Immature natural killer cell (primary cell): ENCODE measurements around the gene RAB11A. TPM values are rescaled to one million over a fixed set of nuclear protein-coding genes. Genes with fewer than 3 reads are reported as not detected.

ENCODE experiments used
- DNase-seq, 3 donors: peaks; one replicate each; pipeline ENCODE4 v3.0.0; 2022; ENCODE audit warnings: mixed read lengths in 1 of 3
- H3K27ac Mint-ChIP-seq, 6 donors: one replicate each; pipeline ENCODE4 v1.8.0; 2020; ENCODE audit warnings: mixed read lengths in 6 of 6, mild to moderate bottlenecking in 5 of 6, inconsistent platforms in 4 of 6, moderate library complexity in 3 of 6
- H3K27me3 Mint-ChIP-seq, 3 donors: one replicate each; pipeline ENCODE4 v1.8.0; 2020 to 2021; ENCODE audit warnings: low read depth in 3 of 3, mild to moderate bottlenecking in 3 of 3, mixed read lengths in 3 of 3, moderate library complexity in 3 of 3, inconsistent platforms in 1 of 3
- H3K36me3 Mint-ChIP-seq, 3 donors: one replicate each; pipeline ENCODE4 v1.8.0; 2020; ENCODE audit warnings: mixed read lengths in 3 of 3, inconsistent platforms in 2 of 3, mild to moderate bottlenecking in 2 of 3
- H3K4me1 Mint-ChIP-seq, 2 donors: one replicate each; pipeline ENCODE4 v1.8.0; 2020; ENCODE audit warnings: inconsistent platforms in 2 of 2, mild to moderate bottlenecking in 2 of 2, mixed read lengths in 2 of 2, moderate library complexity in 1 of 2
- H3K4me3 Mint-ChIP-seq, 5 donors: one replicate each; pipeline ENCODE4 v1.8.0; 2020; ENCODE audit warnings: mild to moderate bottlenecking in 5 of 5, mixed read lengths in 5 of 5, inconsistent platforms in 3 of 5, moderate library complexity in 3 of 5
- H3K9me3 Mint-ChIP-seq, 6 donors: one replicate each; pipeline ENCODE4 v1.8.0; 2020; ENCODE audit warnings: mild to moderate bottlenecking in 6 of 6, mixed read lengths in 6 of 6, inconsistent platforms in 4 of 6, moderate library complexity in 3 of 6
- polyA plus RNA-seq, 3 donors: library from polyadenylated mRNA; unstranded; fragments of 300-500 nt; fragmentation: Illumina TruSeq; gene quantifications; one replicate each; pipeline ENCODE4 v1.2.3, GENCODE V29; 2021

RAB11A gene
- polyA plus RNA-seq, 3 donors from 2014 or later, result 178 to 238 (median 228) TPM

DNA sequence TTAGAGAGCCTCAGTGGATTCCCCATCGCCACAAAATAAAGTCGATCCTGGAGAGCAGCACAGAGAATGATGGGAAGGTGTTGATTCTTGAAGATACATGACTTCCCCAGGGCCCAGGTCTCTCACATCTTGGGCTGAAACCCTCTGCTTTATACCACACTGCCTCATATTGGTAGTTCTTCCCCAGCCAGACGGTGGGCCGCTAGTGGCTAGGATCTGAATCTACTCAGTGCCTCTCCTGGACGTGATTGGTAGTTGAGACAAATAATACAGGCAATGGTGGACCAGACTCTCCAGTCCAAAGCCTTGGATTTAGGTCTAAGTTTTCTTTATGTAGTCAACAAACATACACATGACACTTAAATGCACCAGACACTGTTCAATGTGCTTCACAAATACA lies 49.7 kb downstream of the RAB11A start:
- H3K36me3 Mint-ChIP-seq, result peaks cover 0 to 4% (median 4%) of the 10 kb centered on the region in 3 donors
- no peaks in the 10 kb centered on the region for H3K9me3 Mint-ChIP-seq
- no peak for DNase-seq
- H3K27ac Mint-ChIP-seq, result no peak overlapping the region
- no peaks in the 10 kb centered on the region for H3K27me3 Mint-ChIP-seq
- no peaks in the 10 kb centered on the region for H3K4me1 Mint-ChIP-seq
- no peak overlapping the region for H3K4me3 Mint-ChIP-seq

DNA sequence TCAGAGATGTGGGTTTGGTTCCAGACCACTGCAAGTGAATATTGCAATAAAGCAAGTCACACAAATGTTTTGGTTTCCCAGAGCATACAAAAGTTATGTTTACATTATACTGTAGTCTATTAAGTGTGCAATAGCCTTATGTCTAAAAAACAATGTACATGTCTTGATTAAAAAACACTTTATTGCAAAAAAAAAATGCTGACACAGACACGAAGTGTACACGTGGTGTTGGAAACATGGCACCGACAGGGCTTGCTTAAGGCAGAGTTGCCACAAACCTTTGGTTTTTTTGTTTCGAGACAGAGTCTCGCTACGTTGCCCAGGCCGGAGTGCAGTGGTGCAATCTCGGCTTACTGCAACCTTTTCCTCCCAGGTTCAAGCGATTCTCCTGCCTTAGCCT lies 50.1 kb downstream of the RAB11A start:
- Mint-ChIP-seq H3K27me3 (no peaks in the 10 kb centered on the region), H3K27ac (no peak overlapping the region), H3K4me3 (no peak overlapping the region), H3K9me3 (no peaks in the 10 kb centered on the region), H3K36me3 (peaks cover 0 to 4% (median 4%) of the 10 kb centered on the region in 3 donors), H3K4me1 (no peaks in the 10 kb centered on the region)
- no peak for DNase-seq

DNA sequence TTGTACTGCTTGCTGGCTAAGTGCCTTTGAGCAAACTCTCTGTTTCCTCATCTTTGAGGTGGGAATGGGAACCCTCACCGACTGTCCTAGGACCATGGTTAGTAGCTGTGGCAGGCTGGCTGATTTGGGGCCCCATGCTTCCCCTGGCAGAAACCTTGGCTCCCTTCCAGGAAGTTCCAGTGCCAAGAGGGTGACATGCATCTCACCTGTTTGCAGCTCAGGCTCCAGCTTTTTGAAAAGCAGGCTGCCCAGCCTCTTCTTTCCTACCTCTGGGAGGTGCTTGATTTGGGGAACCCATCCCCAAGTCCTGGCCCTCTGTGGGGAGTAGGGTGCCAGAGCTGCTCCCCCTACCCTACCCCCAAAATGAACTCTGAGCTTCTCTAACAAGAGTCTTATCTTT lies 50.8 kb downstream of the RAB11A start:
- peaks cover 0 to 4% (median 4%) of the 10 kb centered on the region in 3 donors for H3K36me3 Mint-ChIP-seq
- no peaks in the 10 kb centered on the region for H3K4me1 Mint-ChIP-seq
- H3K27me3 Mint-ChIP-seq, result no peaks in the 10 kb centered on the region
- H3K4me3 Mint-ChIP-seq, result no peak overlapping the region
- DNase-seq, result no peak
- no peak overlapping the region for H3K27ac Mint-ChIP-seq
- no peaks in the 10 kb centered on the region for H3K9me3 Mint-ChIP-seq

DNA sequence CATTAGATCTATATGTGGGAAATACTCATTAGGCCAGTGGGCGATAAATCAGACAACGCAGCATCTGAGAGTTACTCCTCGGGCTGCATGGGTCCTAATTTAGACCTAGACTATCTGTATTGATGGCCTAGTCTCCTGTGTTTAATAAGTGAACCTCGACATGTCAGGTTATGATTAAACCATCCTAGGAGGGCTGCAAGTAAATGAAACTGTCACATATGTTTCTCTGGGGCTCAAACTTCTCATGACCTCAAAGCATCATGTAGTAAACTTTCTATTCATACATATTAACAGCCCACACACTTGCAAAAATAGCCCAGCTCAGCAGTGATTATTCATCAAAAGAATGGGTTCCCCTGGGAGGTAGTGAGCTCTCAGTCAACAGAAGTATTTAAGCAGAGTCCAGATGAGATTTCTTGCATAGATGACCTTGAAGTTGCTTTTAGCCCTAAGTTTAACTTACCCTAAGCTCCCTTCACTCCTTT lies 51.6 kb downstream of the RAB11A start:
- no peaks in the 10 kb centered on the region for H3K4me1 Mint-ChIP-seq
- H3K27ac Mint-ChIP-seq, result no peak overlapping the region

GRCh38 chr15:65921780-65922179 lies 52.5 kb downstream of the RAB11A start:
- DNase-seq, result no peak
- no peak overlapping the region for H3K4me3 Mint-ChIP-seq
- no peaks in the 10 kb centered on the region for H3K27me3 Mint-ChIP-seq
- no peaks in the 10 kb centered on the region for H3K4me1 Mint-ChIP-seq
- no peaks in the 10 kb centered on the region for H3K9me3 Mint-ChIP-seq
- no peak overlapping the region for H3K27ac Mint-ChIP-seq
- peaks cover 0 to 4% (median 4%) of the 10 kb centered on the region in 3 donors for H3K36me3 Mint-ChIP-seq

More for the DNA sequence above, 51.6 kb downstream of the RAB11A start:
- H3K9me3 Mint-ChIP-seq, result no peaks in the 10 kb centered on the region
- DNase-seq, result no peak
- H3K36me3 Mint-ChIP-seq, result peaks cover 0 to 4% (median 4%) of the 10 kb centered on the region in 3 donors
- H3K27me3 Mint-ChIP-seq, result no peaks in the 10 kb centered on the region
- H3K4me3 Mint-ChIP-seq, result no peak overlapping the region

DNA sequence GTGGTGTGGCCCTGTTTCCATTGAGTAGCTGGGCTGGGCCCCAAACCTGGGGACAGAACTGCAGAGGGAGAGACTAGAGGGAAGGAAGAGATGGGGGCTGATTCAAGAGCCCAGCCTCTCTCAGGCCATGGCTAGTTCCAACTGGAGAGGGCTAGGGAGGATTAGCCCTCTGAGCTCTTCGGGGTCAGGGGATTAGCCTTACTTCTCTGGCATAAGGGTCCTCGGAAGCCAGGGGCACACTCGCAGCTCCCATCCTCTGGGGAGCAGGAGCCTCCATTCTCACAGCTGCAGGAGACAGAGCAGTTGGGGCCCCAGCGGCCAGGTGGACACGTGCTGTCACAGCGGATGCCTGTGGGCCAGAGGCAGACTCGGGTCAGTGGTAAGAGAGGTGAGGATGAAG lies 53.3 kb downstream of the RAB11A start:
- Mint-ChIP-seq H3K27ac (peak overlapping the region in 1 of 6 donors; percentile 29), H3K4me1 (no peaks in the 10 kb centered on the region), H3K27me3 (no peaks in the 10 kb centered on the region), H3K36me3 (peaks cover 0 to 4% (median 4%) of the 10 kb centered on the region in 3 donors), H3K4me3 (no peak overlapping the region), H3K9me3 (no peaks in the 10 kb centered on the region)
- DNase-seq, result no peak

- H3K9me3 Mint-ChIP-seq, result no peaks in the 10 kb centered on the region
- no peak overlapping the region for H3K4me3 Mint-ChIP-seq
- H3K36me3 Mint-ChIP-seq, result peaks cover 0 to 4% (median 4%) of the 10 kb centered on the region in 3 donors
- no peak overlapping the region for H3K27ac Mint-ChIP-seq
- DNase-seq, result no peak
- no peaks in the 10 kb centered on the region for H3K27me3 Mint-ChIP-seq
- no peaks in the 10 kb centered on the region for H3K4me1 Mint-ChIP-seq
Observed at GRCh38 chr15:65923264-65923663, 54.0 kb downstream of the RAB11A start.

GRCh38 chr15:65924004-65924403 lies 54.7 kb downstream of the RAB11A start:
- no peaks in the 10 kb centered on the region for H3K27me3 Mint-ChIP-seq
- H3K9me3 Mint-ChIP-seq, result no peaks in the 10 kb centered on the region
- peaks cover 0 to 4% (median under 1%) of the 10 kb centered on the region in 3 donors for H3K36me3 Mint-ChIP-seq
- H3K4me1 Mint-ChIP-seq, result no peaks in the 10 kb centered on the region
- no peak for DNase-seq
- H3K27ac Mint-ChIP-seq, result no peak overlapping the region
- H3K4me3 Mint-ChIP-seq, result no peak overlapping the region

- H3K27ac Mint-ChIP-seq, result no peak overlapping the region
- no peaks in the 10 kb centered on the region for H3K27me3 Mint-ChIP-seq
- H3K4me3 Mint-ChIP-seq, result no peak overlapping the region
- no peak for DNase-seq
- no peaks in the 10 kb centered on the region for H3K4me1 Mint-ChIP-seq
- peaks cover 0 to 4% (median 0%) of the 10 kb centered on the region in 3 donors for H3K36me3 Mint-ChIP-seq
- H3K9me3 Mint-ChIP-seq, result no peaks in the 10 kb centered on the region
Observed at GRCh38 chr15:65925338-65925737, 56.0 kb downstream of the RAB11A start.

- Mint-ChIP-seq H3K36me3 (peaks cover 0 to 4% (median under 1%) of the 10 kb centered on the region in 3 donors), H3K4me3 (no peak overlapping the region), H3K9me3 (no peaks in the 10 kb centered on the region), H3K4me1 (no peaks in the 10 kb centered on the region), H3K27ac (no peak overlapping the region), H3K27me3 (no peaks in the 10 kb centered on the region)
- no peak for DNase-seq
Observed at GRCh38 chr15:65926459-65926858, 57.2 kb downstream of the RAB11A start.

- H3K9me3 Mint-ChIP-seq, result no peaks in the 10 kb centered on the region
- H3K27ac Mint-ChIP-seq, result no peak overlapping the region
- no peaks in the 10 kb centered on the region for H3K27me3 Mint-ChIP-seq
- DNase-seq, result no peak
- H3K36me3 Mint-ChIP-seq, result peaks cover 0 to 4% (median 3%) of the 10 kb centered on the region in 3 donors
- H3K4me3 Mint-ChIP-seq, result no peak overlapping the region
- H3K4me1 Mint-ChIP-seq, result no peaks in the 10 kb centered on the region
Observed at GRCh38 chr15:65926899-65927298, 57.6 kb downstream of the RAB11A start.

- Mint-ChIP-seq H3K4me1 (no peaks in the 10 kb centered on the region), H3K4me3 (no peak overlapping the region), H3K27ac (no peak overlapping the region), H3K36me3 (peaks cover 0 to 4% (median 3%) of the 10 kb centered on the region in 3 donors), H3K9me3 (no peaks in the 10 kb centered on the region), H3K27me3 (no peaks in the 10 kb centered on the region)
- no peak for DNase-seq
Observed at GRCh38 chr15:65927545-65927944, 58.3 kb downstream of the RAB11A start.

- no peaks in the 10 kb centered on the region for H3K27me3 Mint-ChIP-seq
- DNase-seq, result no peak
- no peak overlapping the region for H3K4me3 Mint-ChIP-seq
- no peaks in the 10 kb centered on the region for H3K4me1 Mint-ChIP-seq
- H3K27ac Mint-ChIP-seq, result no peak overlapping the region
- H3K9me3 Mint-ChIP-seq, result no peaks in the 10 kb centered on the region
- peaks cover 0 to 3% (median 0%) of the 10 kb centered on the region in 3 donors for H3K36me3 Mint-ChIP-seq
Observed at GRCh38 chr15:65929573-65929972, 60.3 kb downstream of the RAB11A start.

DNA sequence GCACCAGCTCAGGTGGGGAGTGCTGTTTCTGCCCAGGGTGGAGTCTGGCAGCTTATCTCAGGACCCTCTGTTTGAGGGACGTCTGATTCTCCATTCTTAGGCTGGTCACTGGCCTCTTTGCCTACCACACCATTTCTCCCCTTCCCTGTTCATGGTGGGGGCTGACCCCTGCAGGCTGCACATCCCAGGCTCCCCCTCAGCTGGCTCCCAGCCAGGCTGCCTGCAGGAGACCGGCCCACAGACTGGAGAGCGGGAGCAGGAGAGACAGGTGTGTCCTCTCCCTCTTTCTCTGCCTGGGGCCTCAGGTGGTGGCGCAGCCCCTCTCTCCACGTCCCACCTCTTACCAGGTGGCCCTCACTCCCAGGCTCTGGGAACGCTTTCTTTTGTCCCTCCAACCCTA lies 60.8 kb downstream of the RAB11A start:
- Mint-ChIP-seq H3K27ac (no peak overlapping the region), H3K27me3 (no peaks in the 10 kb centered on the region), H3K4me3 (no peak overlapping the region), H3K9me3 (no peaks in the 10 kb centered on the region), H3K36me3 (peaks cover 0 to 3% (median 0%) of the 10 kb centered on the region in 3 donors), H3K4me1 (no peaks in the 10 kb centered on the region)
- no peak for DNase-seq

GRCh38 chr15:65931221-65931620 lies 61.9 kb downstream of the RAB11A start:
- H3K27ac Mint-ChIP-seq, result peak overlapping the region in 1 of 6 donors; percentile 25

More at GRCh38 chr15:65931221-65931620, 61.9 kb downstream of the RAB11A start:
- Mint-ChIP-seq H3K36me3 (peaks cover 0 to 3% (median 0%) of the 10 kb centered on the region in 3 donors), H3K4me3 (no peak overlapping the region), H3K9me3 (no peaks in the 10 kb centered on the region), H3K27me3 (no peaks in the 10 kb centered on the region), H3K4me1 (no peaks in the 10 kb centered on the region)
- no peak for DNase-seq
